ENCODE results near the gene SEC22C. TPM values are rescaled to one million over a fixed set of nuclear protein-coding genes. Genes with fewer than 3 reads are reported as not detected.

SEC22C gene
- total and polyA plus RNA-seq, 2 experiments from 2014 or later = 21.9 to 48.3 TPM

GRCh38 chr3:42500091-42500490 lies 81.7 kb downstream of the SEC22C start:
- H3K4me3 Mint-ChIP-seq = peak overlapping the region; percentile 88
- TF ChIP-seq JUNB (IDR thresholded peaks at IDR 0.05; ENCODE audit: unreplicated experiment) = no peak
- Histone ChIP-seq H3K27ac (ENCODE audit: low read depth) (no peak overlapping the region), H3K4me1 (ENCODE audit: insufficient read depth) (peaks cover 6% of the 10 kb centered on the region; the same call in 1 of the 2 replicates), H2AFZ (no peak overlapping the region), H3K79me2 (replicated peaks; ENCODE audit: insufficient read depth) (no peaks in the 10 kb centered on the region), H3K9me2 (ENCODE audit: insufficient read depth) (no peaks in the 10 kb centered on the region), H4K20me1 (replicated peaks; ENCODE audit: insufficient read depth) (no peaks in the 10 kb centered on the region), H3K4me3 (no peak overlapping the region), H3K27me3 (ENCODE audit: insufficient read depth) (peaks cover 55% of the 10 kb centered on the region), H3F3A (replicated peaks; ENCODE audit: low read depth) (no peaks in the 10 kb centered on the region), H3K36me3 (ENCODE audit: insufficient read depth) (no peaks in the 10 kb centered on the region), H3K4me2 (no peak overlapping the region)
- DNase-seq (ENCODE audit: low spot score) (no peak), ATAC-seq (no peak)
- H3K27ac Mint-ChIP-seq = no peak overlapping the region
- H3K27me3 Mint-ChIP-seq (ENCODE audit: insufficient read depth, low read depth, poor library complexity) = peaks cover 42% of the 10 kb centered on the region
- H3K4me1 Mint-ChIP-seq = peaks cover 37% of the 10 kb centered on the region
- H3K9me3 Mint-ChIP-seq = peaks cover 3% of the 10 kb centered on the region; the same call in 1 of the 3 replicates
- no peaks in the 10 kb centered on the region; the same call in 2 of the 3 replicates for H3K36me3 Mint-ChIP-seq (ENCODE audit: low read depth)

- Histone ChIP-seq H3K27me3 (ENCODE audit: insufficient read depth) (peaks cover 55% of the 10 kb centered on the region), H3K9me2 (ENCODE audit: insufficient read depth) (no peaks in the 10 kb centered on the region), H3K4me3 (no peak overlapping the region), H3K4me1 (ENCODE audit: insufficient read depth) (peaks cover 6% of the 10 kb centered on the region; the same call in 1 of the 2 replicates), H3F3A (replicated peaks; ENCODE audit: low read depth) (no peaks in the 10 kb centered on the region), H3K27ac (ENCODE audit: low read depth) (no peak overlapping the region), H3K36me3 (ENCODE audit: insufficient read depth) (no peaks in the 10 kb centered on the region), H3K4me2 (no peak overlapping the region), H4K20me1 (replicated peaks; ENCODE audit: insufficient read depth) (no peaks in the 10 kb centered on the region), H3K79me2 (replicated peaks; ENCODE audit: insufficient read depth) (no peaks in the 10 kb centered on the region), H2AFZ (no peak overlapping the region)
- DNase-seq (ENCODE audit: low spot score) (no peak), ATAC-seq (no peak)
- no peak overlapping the region for H3K4me3 Mint-ChIP-seq
- no peak overlapping the region for H3K27ac Mint-ChIP-seq
- H3K9me3 Mint-ChIP-seq = peaks cover 3% of the 10 kb centered on the region; the same call in 1 of the 3 replicates
- peaks cover 42% of the 10 kb centered on the region for H3K27me3 Mint-ChIP-seq (ENCODE audit: insufficient read depth, low read depth, poor library complexity)
- peaks cover 37% of the 10 kb centered on the region for H3K4me1 Mint-ChIP-seq
- H3K36me3 Mint-ChIP-seq (ENCODE audit: low read depth) = no peaks in the 10 kb centered on the region; the same call in 2 of the 3 replicates
- TF ChIP-seq EZH2 (IDR thresholded peaks at IDR 0.05; ENCODE audit: low read depth, unreplicated experiment) = no peak
- TF ChIP-seq, protein P1, sequence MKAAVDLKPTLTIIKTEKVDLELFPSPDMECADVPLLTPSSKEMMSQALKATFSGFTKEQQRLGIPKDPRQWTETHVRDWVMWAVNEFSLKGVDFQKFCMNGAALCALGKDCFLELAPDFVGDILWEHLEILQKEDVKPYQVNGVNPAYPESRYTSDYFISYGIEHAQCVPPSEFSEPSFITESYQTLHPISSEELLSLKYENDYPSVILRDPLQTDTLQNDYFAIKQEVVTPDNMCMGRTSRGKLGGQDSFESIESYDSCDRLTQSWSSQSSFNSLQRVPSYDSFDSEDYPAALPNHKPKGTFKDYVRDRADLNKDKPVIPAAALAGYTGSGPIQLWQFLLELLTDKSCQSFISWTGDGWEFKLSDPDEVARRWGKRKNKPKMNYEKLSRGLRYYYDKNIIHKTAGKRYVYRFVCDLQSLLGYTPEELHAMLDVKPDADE (IDR thresholded peaks at IDR 0.05) = no peak
- TF ChIP-seq, protein P2, sequence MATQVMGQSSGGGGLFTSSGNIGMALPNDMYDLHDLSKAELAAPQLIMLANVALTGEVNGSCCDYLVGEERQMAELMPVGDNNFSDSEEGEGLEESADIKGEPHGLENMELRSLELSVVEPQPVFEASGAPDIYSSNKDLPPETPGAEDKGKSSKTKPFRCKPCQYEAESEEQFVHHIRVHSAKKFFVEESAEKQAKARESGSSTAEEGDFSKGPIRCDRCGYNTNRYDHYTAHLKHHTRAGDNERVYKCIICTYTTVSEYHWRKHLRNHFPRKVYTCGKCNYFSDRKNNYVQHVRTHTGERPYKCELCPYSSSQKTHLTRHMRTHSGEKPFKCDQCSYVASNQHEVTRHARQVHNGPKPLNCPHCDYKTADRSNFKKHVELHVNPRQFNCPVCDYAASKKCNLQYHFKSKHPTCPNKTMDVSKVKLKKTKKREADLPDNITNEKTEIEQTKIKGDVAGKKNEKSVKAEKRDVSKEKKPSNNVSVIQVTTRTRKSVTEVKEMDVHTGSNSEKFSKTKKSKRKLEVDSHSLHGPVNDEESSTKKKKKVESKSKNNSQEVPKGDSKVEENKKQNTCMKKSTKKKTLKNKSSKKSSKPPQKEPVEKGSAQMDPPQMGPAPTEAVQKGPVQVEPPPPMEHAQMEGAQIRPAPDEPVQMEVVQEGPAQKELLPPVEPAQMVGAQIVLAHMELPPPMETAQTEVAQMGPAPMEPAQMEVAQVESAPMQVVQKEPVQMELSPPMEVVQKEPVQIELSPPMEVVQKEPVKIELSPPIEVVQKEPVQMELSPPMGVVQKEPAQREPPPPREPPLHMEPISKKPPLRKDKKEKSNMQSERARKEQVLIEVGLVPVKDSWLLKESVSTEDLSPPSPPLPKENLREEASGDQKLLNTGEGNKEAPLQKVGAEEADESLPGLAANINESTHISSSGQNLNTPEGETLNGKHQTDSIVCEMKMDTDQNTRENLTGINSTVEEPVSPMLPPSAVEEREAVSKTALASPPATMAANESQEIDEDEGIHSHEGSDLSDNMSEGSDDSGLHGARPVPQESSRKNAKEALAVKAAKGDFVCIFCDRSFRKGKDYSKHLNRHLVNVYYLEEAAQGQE (IDR thresholded peaks at IDR 0.05; ENCODE audit: unreplicated experiment) = no peak
- no peak for TF ChIP-seq POLR2AphosphoS5 (IDR thresholded peaks at IDR 0.05; ENCODE audit: low read depth)
- no peak for TF ChIP-seq CTCF (conservative IDR thresholded peaks at IDR 0.05; ENCODE audit: low read depth in 2 of 2)
- no peak for TF ChIP-seq EZH2phosphoT487 (IDR thresholded peaks at IDR 0.05; ENCODE audit: unreplicated experiment)
- no peak for TF ChIP-seq CREB1 (CRISPR knock-in tag; IDR thresholded peaks at IDR 0.05; ENCODE audit: low read depth)
- TF ChIP-seq NANOG (IDR thresholded peaks at IDR 0.05; ENCODE audit: borderline replicate concordance) = no peak
- no peak for TF ChIP-seq ZNF114 (CRISPR knock-in tag; IDR thresholded peaks at IDR 0.05)
- no peak for TF ChIP-seq STAT1 (IDR thresholded peaks at IDR 0.05; ENCODE audit: unreplicated experiment)
- TF ChIP-seq ZNF331 (CRISPR knock-in tag; IDR thresholded peaks at IDR 0.05; ENCODE audit: low read depth) = no peak
- no peak for TF ChIP-seq JUNB (IDR thresholded peaks at IDR 0.05; ENCODE audit: unreplicated experiment)
Observed at GRCh38 chr3:42499478-42499871, 82.3 kb downstream of the SEC22C start.

Measured in GM23338 (cell line).